ENCODE results near the gene ULK4. TPM values are rescaled to one million over a fixed set of nuclear protein-coding genes. Genes with fewer than 3 reads are reported as not detected.

Gene ULK4
- total and polyA plus RNA-seq, 10 donors, result 2.0 to 33.3 (median 12.9) TPM

GRCh38 chr3:41874022-41874421 lies 87.9 kb downstream of the ULK4 start:
- 69 to 86% (median 70%) methylated on average over 4 of the region's 4 CpGs for WGBS, 5 donors
- H3K9me3 ChIP-seq, result no peaks in the 10 kb centered on the region
- TF ChIP-seq, protein P1, sequence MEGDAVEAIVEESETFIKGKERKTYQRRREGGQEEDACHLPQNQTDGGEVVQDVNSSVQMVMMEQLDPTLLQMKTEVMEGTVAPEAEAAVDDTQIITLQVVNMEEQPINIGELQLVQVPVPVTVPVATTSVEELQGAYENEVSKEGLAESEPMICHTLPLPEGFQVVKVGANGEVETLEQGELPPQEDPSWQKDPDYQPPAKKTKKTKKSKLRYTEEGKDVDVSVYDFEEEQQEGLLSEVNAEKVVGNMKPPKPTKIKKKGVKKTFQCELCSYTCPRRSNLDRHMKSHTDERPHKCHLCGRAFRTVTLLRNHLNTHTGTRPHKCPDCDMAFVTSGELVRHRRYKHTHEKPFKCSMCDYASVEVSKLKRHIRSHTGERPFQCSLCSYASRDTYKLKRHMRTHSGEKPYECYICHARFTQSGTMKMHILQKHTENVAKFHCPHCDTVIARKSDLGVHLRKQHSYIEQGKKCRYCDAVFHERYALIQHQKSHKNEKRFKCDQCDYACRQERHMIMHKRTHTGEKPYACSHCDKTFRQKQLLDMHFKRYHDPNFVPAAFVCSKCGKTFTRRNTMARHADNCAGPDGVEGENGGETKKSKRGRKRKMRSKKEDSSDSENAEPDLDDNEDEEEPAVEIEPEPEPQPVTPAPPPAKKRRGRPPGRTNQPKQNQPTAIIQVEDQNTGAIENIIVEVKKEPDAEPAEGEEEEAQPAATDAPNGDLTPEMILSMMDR (IDR thresholded peaks at IDR 0.05 in 8 of 11, conservative IDR thresholded peaks at IDR 0.05 in 3 of 11), result no peak
- TF ChIP-seq POLR2AphosphoS5 (IDR thresholded peaks at IDR 0.05) (no peak), POLR2A (IDR thresholded peaks at IDR 0.05) (no peak)
- peaks cover 0 to 7% (median 0%) of the 10 kb centered on the region in 6 donors for H3K36me3 ChIP-seq
- H3K27me3 ChIP-seq (replicated peaks in 1 of 7), result no peaks in the 10 kb centered on the region
- no peak overlapping the region for H3K27ac ChIP-seq
- no peak overlapping the region for H3K4me3 ChIP-seq
- H3K4me1 ChIP-seq, result no peaks in the 10 kb centered on the region
- no peak for DNase-seq
- intact Hi-C loops (cut with DNase I; ENCODE audit: low total_unique reads), result no loop called here

DNA sequence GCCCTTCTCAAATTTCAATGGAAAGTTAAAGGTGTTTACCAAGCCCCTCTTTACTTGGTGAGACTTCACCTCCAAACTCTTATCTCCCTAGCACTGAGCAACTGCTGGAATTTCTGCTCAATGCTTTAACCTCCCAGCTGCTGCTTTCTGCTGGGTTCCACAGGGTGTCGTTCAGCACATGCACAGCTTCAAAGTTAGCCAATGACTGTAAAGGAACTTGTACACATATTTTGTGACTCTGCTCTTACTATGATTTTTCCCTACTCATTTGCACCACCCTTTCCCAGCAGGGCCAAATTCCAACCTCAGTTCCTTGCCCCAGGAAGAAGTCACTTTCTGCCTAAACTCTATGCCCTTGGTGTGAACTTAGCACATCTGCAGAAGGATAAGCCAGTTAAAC lies 89.7 kb downstream of the ULK4 start:
- Histone ChIP-seq H3K27ac (no peak overlapping the region), H3K4me3 (no peak overlapping the region), H3K9me3 (no peaks in the 10 kb centered on the region), H3K36me3 (peaks cover 0 to 3% (median 0%) of the 10 kb centered on the region in 6 donors), H3K4me1 (no peaks in the 10 kb centered on the region), H3K27me3 (replicated peaks in 1 of 7) (no peaks in the 10 kb centered on the region)
- WGBS, 5 donors, result 90 to 100% (median 91%) methylated on average over 1 of the region's 1 CpG
- intact Hi-C loops (cut with DNase I; ENCODE audit: low total_unique reads), result no loop called here
- DNase-seq, result no peak
- TF ChIP-seq POLR2AphosphoS5 (IDR thresholded peaks at IDR 0.05) (no peak), POLR2A (IDR thresholded peaks at IDR 0.05) (no peak)
- TF ChIP-seq, protein P1 (IDR thresholded peaks at IDR 0.05 in 8 of 11, conservative IDR thresholded peaks at IDR 0.05 in 3 of 11), result no peak

DNA sequence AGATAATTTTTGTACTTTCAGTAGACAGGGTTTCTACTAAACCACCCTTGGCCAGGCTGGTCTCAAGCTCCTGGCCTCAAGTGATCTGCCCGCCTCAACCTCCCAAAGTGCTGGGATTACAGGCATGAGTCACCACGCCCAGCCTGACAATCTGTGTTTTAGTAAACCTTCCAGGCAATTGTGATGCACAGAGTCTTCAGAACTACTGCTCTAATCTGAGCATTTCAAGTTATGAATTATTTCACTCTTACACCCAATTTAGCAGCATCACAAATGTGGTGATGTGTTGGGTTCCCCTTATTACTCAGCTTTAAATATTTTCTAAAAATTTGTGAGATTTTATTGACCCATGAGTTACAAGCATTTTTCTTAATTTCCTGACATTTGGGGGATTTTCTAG lies 94.4 kb downstream of the ULK4 start:
- 70 to 95% (median 88%) methylated on average over 2 of the region's 2 CpGs for WGBS, 5 donors
- TF ChIP-seq, protein P1 (IDR thresholded peaks at IDR 0.05 in 8 of 11, conservative IDR thresholded peaks at IDR 0.05 in 3 of 11), result no peak
- TF ChIP-seq POLR2AphosphoS5 (IDR thresholded peaks at IDR 0.05) (no peak), POLR2A (IDR thresholded peaks at IDR 0.05) (no peak)
- intact Hi-C loops (cut with DNase I; ENCODE audit: low total_unique reads), result no loop called here
- Histone ChIP-seq H3K36me3 (peaks cover 0 to 3% (median 0%) of the 10 kb centered on the region in 6 donors), H3K27me3 (replicated peaks in 1 of 7) (no peaks in the 10 kb centered on the region), H3K4me3 (no peak overlapping the region), H3K4me1 (no peaks in the 10 kb centered on the region), H3K27ac (no peak overlapping the region), H3K9me3 (no peaks in the 10 kb centered on the region)
- DNase-seq, result no peak

GRCh38 chr3:41866298-41866697 lies 95.6 kb downstream of the ULK4 start:
- TF ChIP-seq, protein P1 (IDR thresholded peaks at IDR 0.05 in 8 of 11, conservative IDR thresholded peaks at IDR 0.05 in 3 of 11), result no peak
- no peak overlapping the region for H3K27ac ChIP-seq
- H3K9me3 ChIP-seq, result peaks cover 0 to under 1% (median 0%) of the 10 kb centered on the region in 8 donors
- DNase-seq, result no peak
- H3K4me3 ChIP-seq, result no peak overlapping the region
- peaks cover 0 to 3% (median 0%) of the 10 kb centered on the region in 6 donors for H3K36me3 ChIP-seq
- no peaks in the 10 kb centered on the region for H3K4me1 ChIP-seq
- intact Hi-C loops (cut with DNase I; ENCODE audit: low total_unique reads), result no loop called here
- WGBS, 5 donors, result 94 to 98% (median 95%) methylated on average over 6 of the region's 6 CpGs
- no peaks in the 10 kb centered on the region for H3K27me3 ChIP-seq (replicated peaks in 1 of 7)

Data from spleen (tissue), 11 donors.